AG08395 (cell line): ENCODE data around the gene VN1R4.
"Not testable (repeated sequence)": the region's sequence is repeated elsewhere in the genome, so short reads cannot be mapped to it uniquely, and the experiment has no call there.

Experiments used
- DNase-seq: peaks from one replicate; pipeline ENCODE4 v3.0.0; 2012; ENCODE audit warnings: mixed read lengths, low spot score

The VN1R4 gene, protein sequence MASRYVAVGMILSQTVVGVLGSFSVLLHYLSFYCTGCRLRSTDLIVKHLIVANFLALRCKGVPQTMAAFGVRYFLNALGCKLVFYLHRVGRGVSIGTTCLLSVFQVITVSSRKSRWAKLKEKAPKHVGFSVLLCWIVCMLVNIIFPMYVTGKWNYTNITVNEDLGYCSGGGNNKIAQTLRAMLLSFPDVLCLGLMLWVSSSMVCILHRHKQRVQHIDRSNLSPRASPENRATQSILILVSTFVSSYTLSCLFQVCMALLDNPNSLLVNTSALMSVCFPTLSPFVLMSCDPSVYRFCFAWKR

DNA sequence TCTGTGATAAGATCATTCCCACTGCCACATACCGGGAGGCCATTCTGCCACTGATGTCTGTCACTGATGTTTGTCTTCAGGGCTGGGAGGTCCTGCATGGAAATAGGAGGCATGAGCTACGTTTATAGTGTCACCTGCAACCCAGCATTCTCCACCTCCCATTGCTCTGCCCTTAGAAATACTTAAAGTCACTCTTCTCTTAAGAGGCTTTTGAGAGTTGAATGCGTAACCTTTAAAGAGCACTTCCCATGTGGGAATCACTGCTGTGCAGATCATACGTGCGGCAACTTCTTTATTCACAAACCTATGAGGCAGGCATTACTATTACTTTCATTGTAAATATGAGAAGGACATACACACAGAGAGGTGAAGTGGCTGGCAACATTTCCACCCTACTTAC is at the start of gene VN1R4:
VN1R4 (minus strand) TSS at position 101 of the 400 bp plus-strand sequence; CDS start at position 43, 58 bp downstream.
- not testable (repeated sequence) for DNase-seq

DNA sequence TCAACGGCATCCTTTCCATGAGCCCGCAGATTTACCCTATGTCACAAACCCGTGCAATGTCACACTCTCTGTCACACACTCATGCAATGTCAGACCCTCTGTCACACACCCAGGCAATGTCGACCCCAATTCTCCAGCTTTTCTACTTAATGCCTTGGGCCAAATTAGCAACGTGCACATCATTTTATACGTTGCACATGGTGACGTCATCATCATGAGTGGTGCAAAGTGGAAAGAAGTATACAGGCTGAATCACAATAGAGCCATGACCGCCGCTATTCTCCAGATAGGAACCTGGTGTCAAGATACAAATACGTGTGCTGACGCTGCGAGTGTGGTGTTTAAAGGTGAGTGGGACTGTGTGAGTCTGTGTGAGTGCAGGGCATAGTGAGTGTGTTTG is 44.4 kb upstream of the VN1R4 start:
- DNase-seq: no peak

DNA sequence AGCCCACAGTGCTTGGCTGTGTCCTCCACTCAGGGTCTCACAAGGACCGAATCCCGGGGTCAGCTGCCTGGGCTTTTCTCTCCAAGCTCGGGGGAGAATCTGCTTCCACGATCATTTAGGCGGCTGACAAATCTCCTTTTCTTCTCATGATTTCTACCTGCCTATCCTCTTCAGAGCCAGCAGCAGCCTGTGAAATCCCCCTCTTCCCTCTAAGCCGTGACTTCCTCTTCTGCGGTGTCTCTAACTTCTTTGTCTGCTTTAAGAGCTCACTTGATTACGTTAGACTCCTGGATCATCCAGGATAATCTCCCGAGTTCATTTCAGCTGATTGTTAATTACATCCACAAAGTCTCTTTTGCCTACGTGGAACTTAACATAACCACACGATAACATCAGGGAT is 43.5 kb upstream of the VN1R4 start:
- no peak for DNase-seq

DNA sequence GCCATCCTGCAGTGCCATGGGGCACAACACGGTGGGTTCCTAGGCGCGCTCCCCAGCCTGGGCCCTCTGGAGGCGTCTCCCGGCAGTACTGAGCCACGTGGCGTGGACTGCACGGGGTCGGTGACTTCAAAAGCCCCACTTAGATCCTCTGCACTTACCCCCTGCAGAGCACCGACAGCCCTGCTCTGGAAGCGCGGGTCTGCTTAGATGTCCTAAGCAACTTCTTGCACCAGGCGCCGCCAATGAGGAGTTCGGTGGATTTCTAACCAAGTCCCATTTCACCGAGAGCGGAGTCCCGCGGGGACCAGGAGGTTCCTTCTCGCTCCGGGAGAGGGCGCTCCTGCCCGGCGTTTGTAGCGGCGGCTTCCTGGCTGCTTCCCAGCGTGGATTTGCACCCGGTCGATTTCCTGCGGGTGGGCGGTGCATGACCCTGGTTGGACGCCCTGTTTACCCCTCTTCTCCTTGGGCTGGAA is 40.9 kb upstream of the VN1R4 start:
- DNase-seq: peak; percentile 9

DNA sequence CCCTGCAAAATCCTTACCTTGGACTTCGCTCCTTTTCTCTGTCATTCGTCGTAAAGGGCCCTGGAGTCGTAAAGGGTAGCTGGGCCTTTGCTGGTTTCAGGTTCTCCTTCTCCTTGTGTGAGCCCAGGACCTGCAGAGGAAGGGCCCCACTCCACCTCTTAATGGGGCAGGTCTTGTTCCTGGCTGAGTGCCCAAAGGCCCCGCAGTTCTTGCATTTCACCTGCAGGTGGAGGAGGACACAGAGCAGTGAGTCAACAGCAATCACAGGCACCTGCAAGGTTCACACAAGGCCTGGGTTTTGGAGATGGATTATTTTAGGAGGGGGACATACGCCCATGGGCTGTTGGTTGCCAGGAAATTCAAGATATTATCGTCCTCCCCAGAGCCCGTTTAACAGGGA is 33.8 kb upstream of the VN1R4 start:
- not testable (repeated sequence) for DNase-seq

DNA sequence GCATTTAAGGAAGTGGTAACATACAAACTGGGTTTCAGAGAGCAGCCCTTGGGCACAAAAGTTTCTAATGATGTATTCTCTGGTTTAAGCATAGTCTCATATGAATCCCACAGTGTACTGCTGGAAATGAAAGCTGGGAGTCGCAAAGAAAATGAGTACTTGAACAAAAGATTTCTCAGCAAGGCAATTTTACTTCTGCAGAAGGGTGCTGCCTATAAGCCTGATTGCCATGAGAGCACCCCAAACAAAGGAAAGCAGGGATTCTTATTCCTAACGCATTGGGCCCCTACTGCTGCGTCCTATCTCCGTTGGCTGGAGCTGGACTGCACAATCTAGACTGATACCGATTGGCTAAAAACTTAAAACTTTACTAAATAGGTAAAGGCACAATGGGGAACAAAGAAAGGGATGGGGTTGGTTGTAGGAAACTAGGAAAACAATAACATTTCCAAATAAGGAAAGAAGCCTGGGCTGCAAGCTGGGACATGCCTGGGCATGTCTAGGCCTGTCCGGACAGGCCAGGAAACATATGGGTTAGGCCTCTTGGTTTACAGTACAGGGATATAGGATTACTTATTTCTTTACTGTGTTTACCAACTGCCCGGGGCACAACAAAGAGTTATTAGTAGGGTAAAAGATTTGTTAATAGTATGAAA is 27.4 kb upstream of the VN1R4 start:
- DNase-seq: no peak

DNA sequence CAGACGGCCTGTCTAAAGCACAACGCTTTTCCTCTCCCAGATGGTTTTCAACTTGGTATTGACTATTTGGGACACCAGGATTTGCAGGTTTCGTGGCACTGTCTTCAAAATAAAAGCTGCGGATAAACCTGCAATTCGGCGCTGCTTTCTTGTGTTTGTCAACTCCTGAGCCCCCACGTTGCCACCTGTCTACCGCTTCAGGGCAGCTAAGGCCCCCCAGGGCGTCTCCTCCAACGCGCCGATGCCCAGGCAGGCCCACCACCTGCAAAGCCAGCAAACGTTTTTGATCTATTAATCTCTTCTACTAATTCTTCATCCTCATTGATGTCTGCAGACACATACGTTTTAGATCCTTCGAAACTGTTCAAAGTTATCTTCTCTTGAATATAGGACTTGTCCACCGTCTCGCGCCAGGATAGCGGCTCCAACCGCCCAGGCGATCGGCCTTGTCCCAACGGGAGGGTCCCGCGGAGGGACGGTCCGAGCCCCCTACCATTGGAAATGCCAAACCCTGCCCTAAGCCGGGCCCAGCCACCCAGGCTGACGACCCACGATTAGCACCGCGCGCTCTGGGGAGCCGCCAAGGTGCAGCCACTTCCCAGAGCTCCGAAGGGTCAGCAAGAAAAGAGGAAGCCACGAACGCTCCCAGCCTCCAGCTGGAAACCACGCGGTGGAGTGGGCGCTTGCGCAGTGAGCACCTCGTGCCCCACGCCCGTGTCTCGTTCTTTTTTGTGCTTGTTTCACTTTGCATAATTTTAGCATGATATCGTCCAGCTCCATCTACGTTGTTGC is 23.4 kb upstream of the VN1R4 start:
- DNase-seq: no peak

DNA sequence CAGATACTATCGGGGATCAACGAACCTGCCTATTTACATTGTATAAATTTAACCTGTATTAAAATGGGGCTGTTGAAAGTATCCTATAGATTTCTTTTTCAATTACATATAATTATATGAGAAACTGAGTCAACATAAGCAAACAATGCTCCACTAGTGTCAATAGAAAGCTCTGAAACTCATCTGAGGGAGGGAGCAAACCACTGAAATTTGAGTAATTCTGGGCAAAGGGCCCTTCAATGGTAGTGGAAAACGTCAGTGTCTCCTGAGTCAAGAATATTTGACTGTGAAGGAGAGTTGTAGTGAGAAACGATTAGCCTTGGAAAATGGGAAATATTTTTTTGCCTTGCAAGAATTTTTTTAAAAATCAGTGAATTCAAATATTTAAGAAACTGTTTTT is 17.6 kb upstream of the VN1R4 start:
- no peak for DNase-seq

DNA sequence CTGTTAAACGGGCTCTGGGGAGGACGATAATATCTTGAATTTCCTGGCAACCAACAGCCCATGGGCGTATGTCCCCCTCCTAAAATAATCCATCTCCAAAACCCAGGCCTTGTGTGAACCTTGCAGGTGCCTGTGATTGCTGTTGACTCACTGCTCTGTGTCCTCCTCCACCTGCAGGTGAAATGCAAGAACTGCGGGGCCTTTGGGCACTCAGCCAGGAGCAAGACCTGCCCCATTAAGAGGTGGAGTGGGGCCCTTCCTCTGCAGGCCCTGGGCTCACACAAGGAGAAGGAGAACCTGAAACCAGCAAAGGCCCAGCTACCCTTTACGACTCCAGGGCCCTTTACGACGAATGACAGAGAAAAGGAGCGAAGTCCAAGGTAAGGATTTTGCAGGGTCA is 14.4 kb upstream of the VN1R4 start:
- DNase-seq: not testable (repeated sequence)

DNA sequence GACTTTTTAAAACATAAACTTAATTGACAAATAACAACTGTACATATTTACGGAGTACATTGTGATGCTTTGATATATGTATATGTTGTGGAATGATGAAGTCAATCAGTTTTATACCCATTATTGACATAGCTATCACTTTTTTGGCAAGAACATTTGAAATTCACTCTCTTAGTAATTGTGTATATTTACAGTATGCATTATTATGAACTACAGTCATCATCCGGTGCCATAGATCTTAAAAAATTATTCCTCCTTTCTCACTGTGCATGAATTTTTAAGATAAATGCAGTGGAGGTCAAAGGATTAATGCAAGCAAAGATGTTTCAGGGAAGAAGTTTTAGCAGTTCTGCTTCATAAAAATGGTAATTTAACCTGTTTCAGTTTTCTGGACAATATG is 8.0 kb upstream of the VN1R4 start:
- no peak for DNase-seq

DNA sequence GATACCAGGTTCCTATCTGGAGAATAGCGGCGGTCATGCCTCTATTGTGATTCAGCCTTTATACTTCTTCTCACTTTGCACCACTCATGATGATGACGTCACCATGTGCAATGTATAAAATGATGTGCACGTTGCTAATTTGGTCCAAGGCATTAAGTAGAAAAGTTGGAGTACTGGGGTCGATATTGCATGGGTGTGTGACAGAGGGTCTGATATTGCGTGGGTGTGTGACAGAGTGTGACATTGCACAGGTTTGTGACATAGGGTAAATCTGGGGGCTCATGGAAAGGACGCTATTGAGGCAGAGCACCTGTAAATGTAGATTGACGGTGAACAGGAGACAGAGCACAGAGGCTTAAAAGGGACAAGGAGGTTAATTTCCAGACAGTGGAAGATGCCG is 4.5 kb upstream of the VN1R4 start:
- no peak for DNase-seq

DNA sequence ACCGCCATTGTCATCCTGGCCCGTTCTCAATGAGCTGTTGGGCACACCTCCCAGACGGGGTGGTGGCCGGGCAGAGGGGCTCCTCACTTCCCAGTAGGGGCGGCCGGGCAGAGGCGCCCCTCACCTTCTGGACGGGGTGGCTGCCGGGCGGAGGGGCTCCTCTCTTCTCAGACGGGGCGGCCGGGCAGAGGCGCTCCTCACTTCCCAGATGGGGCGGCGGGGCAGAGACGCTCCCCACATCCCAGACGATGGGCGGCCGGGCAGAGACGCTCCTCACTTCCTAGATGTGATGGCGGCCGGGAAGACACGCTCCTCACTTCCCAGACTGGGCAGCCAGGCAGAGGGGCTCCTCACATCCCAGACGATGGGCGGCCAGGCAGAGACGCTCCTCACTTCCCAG is 2.3 kb upstream of the VN1R4 start:
- not testable (repeated sequence) for DNase-seq

DNA sequence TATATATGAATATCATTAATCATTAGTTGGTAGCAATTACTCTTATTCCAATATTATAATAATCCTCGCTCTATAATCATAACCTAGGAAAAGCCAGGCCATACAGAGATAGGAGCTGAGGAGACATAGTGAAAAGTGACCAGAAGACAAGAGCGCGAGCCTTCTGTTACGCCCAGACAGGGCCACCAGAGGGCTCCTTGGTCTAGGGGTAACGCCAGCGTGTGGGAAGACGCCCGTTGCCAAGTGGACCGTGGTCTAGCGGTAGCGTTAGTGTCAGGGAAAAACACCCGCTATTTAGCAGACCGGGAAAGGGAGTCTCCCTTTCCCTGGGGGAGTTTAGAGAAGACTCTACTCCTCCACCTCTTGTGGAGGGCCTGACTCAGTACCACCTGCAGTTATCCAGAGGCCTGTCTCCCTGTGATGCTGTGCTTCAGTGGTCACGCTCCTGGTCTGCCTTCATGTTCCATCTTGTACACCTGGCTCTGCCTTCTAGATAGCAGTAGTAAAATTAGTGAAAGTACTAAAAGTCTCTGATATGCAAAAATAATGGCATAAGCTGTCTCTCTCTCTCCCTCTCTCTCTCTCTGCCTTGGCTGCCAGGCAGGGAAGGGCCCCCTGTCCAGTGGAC is 9.7 kb downstream of the VN1R4 start, which contains the start of gene VN1R2:
VN1R2 (plus strand) TSS at position 578 of the 628 bp plus-strand sequence. CDS start 84 bp downstream, outside the sequence.
- DNase-seq: not testable (repeated sequence)

DNA sequence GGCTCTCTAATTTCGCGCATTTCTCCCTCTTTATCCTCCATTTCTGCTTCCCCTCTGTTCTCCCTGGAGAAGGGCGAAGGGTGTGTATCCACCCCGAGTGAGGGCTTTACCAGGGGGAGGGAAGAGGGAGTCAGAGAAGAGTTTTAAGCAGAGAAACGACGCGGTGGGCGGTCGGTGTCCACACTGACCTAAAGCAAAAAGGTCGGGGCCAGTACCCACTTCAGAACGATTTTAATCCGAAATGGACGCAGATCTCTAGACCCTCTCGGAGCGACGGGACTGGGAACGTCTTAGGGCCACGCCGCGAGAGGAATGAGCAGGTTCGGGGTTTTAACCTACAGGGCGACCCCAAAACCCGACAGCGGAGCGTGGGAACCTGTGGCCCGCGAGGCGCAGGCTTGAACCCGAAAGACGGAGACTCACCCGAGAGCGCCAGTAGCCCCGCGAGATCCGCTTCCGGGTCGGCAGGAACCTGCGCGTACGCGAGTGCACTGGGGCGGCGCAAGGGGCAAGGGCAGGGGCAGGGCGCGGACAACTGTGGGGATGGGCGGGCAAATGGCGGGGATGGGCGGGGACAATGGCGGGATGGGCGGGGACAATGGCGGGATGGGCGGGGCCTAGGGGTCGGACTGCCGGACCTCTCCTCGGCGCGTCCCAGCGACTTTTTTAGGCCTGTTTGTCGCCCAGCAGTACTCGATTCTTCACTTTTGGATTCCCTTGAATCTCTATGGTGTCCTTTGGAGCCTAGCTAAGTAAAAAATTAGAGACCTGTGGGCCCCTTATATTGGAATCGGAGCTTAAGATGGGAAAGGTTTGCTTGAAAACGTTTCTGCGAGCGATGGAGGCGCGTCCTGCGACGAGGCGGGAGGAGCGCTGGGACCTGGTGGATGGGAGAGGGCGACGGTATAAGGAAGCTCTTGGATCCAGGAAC is 12.8 kb downstream of the VN1R4 start, which contains the start of gene ZNF677:
ZNF677 (minus strand) TSS at position 463 of the 931 bp plus-strand sequence. CDS start 3,323 bp downstream, outside the sequence.
- peak; percentile 95 for DNase-seq

DNA sequence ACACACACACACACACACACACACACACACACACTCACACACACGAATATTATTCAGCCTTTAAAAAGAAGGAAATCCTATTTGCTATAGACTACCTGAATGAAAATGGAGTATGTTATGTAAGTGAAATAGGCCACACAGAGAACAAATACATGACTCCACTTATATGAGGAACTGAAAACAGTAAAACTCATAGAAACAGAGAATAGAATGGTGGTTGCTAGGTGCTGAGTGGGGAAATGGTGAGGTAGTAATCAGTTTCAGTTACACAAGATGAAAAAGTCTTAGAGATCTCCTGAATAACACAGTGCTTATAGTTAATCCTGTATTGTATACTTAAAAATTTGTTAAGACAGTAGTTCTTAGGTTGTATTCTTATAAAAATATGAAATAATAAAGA is 21.0 kb downstream of the VN1R4 start:
- no peak for DNase-seq

DNA sequence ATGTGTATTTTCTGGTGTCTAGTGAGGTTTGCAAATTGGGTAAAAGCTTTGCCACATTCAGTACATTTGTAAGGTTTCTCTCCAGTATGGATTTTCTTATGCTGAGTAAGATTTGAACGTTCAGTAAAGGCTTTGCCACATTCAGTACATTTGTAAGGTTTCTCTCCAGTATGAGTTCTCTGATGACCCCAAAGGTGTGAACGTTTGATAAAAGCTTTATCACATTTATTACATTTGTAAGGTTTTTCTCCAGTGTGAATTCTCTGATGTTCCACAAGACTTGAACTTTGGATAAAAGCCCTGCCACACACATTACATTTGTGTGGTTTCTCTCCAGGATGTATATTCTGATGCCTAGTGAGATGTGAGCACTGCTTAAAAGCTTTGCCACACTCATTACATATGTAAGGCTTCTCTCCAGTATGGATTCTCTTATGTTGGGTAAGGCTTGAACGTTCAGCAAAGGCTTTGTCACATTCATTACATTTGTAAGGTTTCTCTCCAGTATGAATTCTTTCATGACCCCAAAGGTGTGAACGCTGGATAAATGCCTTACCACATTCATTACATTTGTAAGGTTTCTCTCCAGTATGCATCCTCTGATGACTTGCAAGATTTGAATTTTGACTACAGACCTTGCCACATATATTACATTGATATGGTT is 30.3 kb downstream of the VN1R4 start:
- no peak for DNase-seq

DNA sequence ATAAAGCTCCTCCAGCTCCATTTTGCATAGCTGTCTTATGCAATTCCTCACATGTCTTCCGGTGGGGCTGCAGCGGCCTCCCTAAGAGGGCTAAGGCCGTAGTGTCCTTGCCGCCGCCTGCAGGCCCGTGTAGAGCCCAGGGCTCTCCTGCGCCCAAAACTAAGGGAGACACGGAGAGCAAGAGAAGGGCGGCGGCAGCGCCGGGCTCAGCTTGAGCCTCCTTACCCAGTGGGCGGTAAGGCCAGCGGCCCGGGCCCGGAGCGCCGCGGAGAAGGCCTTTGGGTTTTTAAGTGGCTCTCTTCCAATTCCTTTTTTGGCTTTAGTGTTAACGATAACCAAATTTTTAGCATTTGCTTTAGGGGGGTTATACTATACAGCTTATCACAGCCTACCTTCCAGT is 42.9 kb downstream of the VN1R4 start:
- DNase-seq: no peak

DNA sequence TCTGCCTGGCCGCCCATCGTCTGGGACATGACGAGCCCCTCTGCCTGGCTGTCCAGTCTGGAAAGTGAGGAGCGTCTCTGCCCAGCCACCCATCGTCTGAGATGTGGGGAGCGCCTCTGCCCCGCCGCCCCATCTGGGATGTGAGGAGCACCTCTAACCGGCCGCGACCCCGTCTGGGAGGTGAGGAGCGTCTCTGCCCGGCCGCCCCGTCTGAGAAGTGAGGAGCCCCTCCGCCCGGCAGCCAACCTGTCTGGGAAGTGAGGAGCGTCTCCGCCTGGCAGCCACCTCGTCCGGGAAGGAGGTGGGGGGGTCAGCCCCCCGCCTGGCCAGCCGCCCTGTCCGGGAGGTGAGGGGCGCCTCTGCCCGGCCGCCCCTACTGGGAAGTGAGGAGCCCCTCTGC is 44.8 kb downstream of the VN1R4 start:
- DNase-seq: not testable (repeated sequence)
